H1 (cell line): ENCODE measurements around the gene SDHAF2. TPM values are rescaled to one million over a fixed set of nuclear protein-coding genes. Genes with fewer than 3 reads are reported as not detected.

ENCODE experiments used
- CHD7 ChIP-seq: fragments of 300-600 bp; sonication (generic); IDR thresholded peaks from 2 replicates; pipeline ENCODE4 v1.7.1; 2012; ENCODE audit warnings: low read length, moderate library complexity, mild to moderate bottlenecking, inconsistent platforms; ENCODE audit not compliant: insufficient replicate concordance
- CTBP2 ChIP-seq: IDR thresholded peaks from 2 replicates; pipeline ENCODE4 v1.7.0; 2011; ENCODE audit warnings: borderline replicate concordance, mild to moderate bottlenecking, moderate library complexity, mixed read lengths, low read length; ENCODE audit not compliant: insufficient read depth, insufficient read length
- polyA plus RNA-seq, 7 experiments: library from polyadenylated mRNA; depleted of rRNA in 3 of 7; stranded (reverse) in 5 of 7; unstranded in 2 of 7; fragments of >200 nt in 5 of 7; fragments of 200-250 nt in 2 of 7; gene quantifications; 1 replicate in 5 of 7; 2 replicates in 1 of 7; 4 replicates in 1 of 7; pipeline versions ENCODE4 v1.2.1 to v1.2.3, GENCODE V29; 2011 to 2013; ENCODE audit warnings: missing spikeins in 2 of 7, mixed read lengths in 2 of 7
- total RNA-seq: library from RNA; stranded (reverse); fragmentation: NEBNext Ultra II Directional; extraction: Animal tissue kit (Norgen Biotek cat#: 25700); gene quantifications from 2 replicates; pipeline ENCODE4 v1.2.1, GENCODE V29; 2021

SDHAF2 gene
- total and polyA plus RNA-seq, 2 of the 8 experiments (the other 6 are each of a cell fraction or from before 2014, with no cell fraction given): 41.0 to 114 TPM

- TF ChIP-seq CHD7 (no peak), CTBP2 (no peak)
Measured at GRCh38 chr11:61429691-61430582, at the start of gene SDHAF2, which contains the start of gene CPSF7 (continued).
